ENCODE data around the gene CRKL. TPM values are rescaled to one million over a fixed set of nuclear protein-coding genes. Genes with fewer than 3 reads are reported as not detected.
A peak's percentile ranks its signal among the peaks of the same experiment; 100 is the strongest.
"Not testable (repeated sequence)": the region's sequence is repeated elsewhere in the genome, so short reads cannot be mapped to it uniquely, and the experiment has no call there.

The CRKL gene
- total and polyA plus RNA-seq, 12 donors: 15.6 to 69.1 (median 43.3) TPM

DNA sequence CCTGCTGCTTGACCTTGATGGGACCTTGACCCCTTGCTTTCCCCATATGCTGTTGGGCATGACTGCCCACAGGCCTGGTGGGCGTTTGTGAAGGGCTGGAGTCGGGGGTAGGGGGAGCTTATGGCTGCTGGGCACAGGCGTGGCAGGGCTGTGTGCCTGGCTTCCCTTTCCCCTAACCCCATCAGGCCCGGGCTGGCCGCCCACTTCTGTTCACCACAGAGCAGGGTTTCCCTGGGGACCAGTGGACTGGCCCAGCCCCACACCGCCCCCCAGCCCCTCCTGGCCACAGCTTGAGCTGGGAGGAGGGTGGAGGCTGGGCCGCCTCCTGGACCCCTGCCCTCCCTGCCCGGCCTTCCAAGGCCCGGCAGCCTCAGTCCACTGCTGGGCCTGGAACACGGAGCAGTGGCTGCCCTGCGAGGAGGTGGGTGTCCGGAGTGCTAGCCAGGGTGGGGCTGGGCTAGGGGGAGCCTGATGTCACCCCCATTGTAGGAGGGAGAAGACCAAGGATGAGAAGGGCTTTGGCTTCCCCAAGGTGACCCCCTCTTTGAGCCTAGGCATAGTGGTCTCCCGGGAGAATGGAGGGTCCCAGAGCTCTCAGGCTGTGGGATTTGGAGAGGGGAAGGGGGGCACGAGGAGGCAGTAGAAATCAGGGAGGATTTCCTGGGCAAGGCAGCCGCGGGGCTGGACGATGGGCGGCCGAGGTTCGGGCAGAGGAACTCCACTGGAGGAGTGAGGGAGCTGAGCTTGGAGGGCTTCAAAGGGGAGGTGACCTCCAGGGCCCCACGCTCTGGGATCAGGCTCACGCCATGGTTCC, 49.9 kb downstream of the CRKL start, which contains the start of gene AIFM3:
Gene AIFM3, plus strand, starts transcription at position 373 of the 814 bp plus-strand sequence. CDS start 690 bp downstream, outside the sequence.
- Histone ChIP-seq H3K36me3 (replicated peaks in 1 of 2) (no peaks in the 10 kb centered on the region), H3K27me3 (no peaks in the 10 kb centered on the region), H3K9me3 (replicated peaks in 1 of 3) (no peaks in the 10 kb centered on the region), H3K4me3 (no peak within 1 kb of the TSS), H3K27ac (no peak within 1 kb of the TSS), H3K4me1 (replicated peaks in 1 of 2) (peaks cover 8 to 9% of the 10 kb centered on the region in 2 donors)
- intact Hi-C loops (cut with DNase I): no loop called here
- 69 to 86% (median 76%) methylated on average over 11 to 22 of the region's 22 CpGs for WGBS, 4 donors
- DNase-seq: no peak
- no peak for TF ChIP-seq POLR2A (IDR thresholded peaks at IDR 0.05)
- TF ChIP-seq, protein P1, sequence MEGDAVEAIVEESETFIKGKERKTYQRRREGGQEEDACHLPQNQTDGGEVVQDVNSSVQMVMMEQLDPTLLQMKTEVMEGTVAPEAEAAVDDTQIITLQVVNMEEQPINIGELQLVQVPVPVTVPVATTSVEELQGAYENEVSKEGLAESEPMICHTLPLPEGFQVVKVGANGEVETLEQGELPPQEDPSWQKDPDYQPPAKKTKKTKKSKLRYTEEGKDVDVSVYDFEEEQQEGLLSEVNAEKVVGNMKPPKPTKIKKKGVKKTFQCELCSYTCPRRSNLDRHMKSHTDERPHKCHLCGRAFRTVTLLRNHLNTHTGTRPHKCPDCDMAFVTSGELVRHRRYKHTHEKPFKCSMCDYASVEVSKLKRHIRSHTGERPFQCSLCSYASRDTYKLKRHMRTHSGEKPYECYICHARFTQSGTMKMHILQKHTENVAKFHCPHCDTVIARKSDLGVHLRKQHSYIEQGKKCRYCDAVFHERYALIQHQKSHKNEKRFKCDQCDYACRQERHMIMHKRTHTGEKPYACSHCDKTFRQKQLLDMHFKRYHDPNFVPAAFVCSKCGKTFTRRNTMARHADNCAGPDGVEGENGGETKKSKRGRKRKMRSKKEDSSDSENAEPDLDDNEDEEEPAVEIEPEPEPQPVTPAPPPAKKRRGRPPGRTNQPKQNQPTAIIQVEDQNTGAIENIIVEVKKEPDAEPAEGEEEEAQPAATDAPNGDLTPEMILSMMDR (IDR thresholded peaks at IDR 0.05): no peak

GRCh38 chr22:20967697-20968211, 50.5 kb downstream of the CRKL start:
- Histone ChIP-seq H3K4me3 (no peak overlapping the region), H3K36me3 (replicated peaks in 1 of 2) (no peaks in the 10 kb centered on the region), H3K4me1 (replicated peaks in 1 of 2) (peaks cover 9 to 13% of the 10 kb centered on the region in 2 donors), H3K27me3 (no peaks in the 10 kb centered on the region), H3K9me3 (replicated peaks in 1 of 3) (no peaks in the 10 kb centered on the region), H3K27ac (no peak overlapping the region)
- TF ChIP-seq, protein P1 (IDR thresholded peaks at IDR 0.05): no peak
- TF ChIP-seq POLR2A (IDR thresholded peaks at IDR 0.05): no peak
- WGBS, 4 donors: 65 to 79% (median 68%) methylated on average over 13 to 19 of the region's 19 CpGs
- intact Hi-C loops (cut with DNase I): no loop called here
- DNase-seq: no peak

DNA sequence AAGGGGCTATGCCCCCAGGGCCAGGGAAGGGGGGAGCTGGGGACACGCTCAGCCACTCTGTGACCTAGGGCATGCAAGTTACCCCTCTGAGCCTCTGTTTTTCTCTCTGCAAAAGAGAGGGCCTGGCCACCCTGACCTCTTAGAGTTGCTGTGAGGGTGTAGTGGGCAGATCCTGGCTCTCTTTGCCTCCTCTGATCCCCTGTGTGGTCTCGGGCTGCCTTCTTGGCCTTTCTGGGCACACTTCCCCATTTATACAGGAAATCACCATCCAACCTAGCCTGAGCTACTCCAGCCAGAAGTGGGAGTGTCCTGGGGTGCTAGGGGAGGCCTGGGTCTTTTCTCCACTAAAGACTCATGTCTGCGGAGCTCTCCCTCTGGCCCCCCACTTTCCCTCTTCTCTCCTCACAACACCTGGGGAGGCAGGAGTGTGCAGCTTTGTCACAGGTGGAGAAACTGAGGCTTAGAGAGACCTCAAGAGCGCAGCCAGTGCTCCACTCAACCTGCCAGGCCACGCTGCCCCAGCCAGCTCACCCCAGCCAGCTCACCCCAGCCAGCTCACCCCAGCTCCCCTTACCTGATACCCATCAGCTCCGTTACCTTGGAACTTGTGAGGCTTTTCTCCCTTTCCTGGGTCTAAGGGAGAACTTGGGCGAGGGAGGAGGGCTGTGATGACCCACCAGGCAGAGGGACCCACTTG, 51.2 kb downstream of the CRKL start:
- H3K27ac ChIP-seq: no peak overlapping the region
- WGBS, 4 donors: 84 to 90% (median 86%) methylated on average over 5 to 7 of the region's 7 CpGs
- H3K27me3 ChIP-seq: no peaks in the 10 kb centered on the region
- H3K4me1 ChIP-seq (replicated peaks in 1 of 2): peaks cover 9 to 13% of the 10 kb centered on the region in 2 donors
- no peak overlapping the region for H3K4me3 ChIP-seq
- no peaks in the 10 kb centered on the region for H3K9me3 ChIP-seq (replicated peaks in 1 of 3)
- H3K36me3 ChIP-seq (replicated peaks in 1 of 2): no peaks in the 10 kb centered on the region
- intact Hi-C loops (cut with DNase I): no loop called here
- no peak for DNase-seq
- TF ChIP-seq, protein P1 (IDR thresholded peaks at IDR 0.05): no peak
- no peak for TF ChIP-seq POLR2A (IDR thresholded peaks at IDR 0.05)

GRCh38 chr22:20970939-20971657, 53.9 kb downstream of the CRKL start:
- no peaks in the 10 kb centered on the region for H3K27me3 ChIP-seq
- WGBS, 4 donors: 68 to 87% (median 78%) methylated on average over 3 to 4 of the region's 4 CpGs
- intact Hi-C loops (cut with DNase I): no loop called here
- no peak overlapping the region for H3K27ac ChIP-seq
- H3K9me3 ChIP-seq (replicated peaks in 1 of 3): no peaks in the 10 kb centered on the region
- peaks cover 0 to 7% of the 10 kb centered on the region in 2 donors for H3K4me1 ChIP-seq (replicated peaks in 1 of 2)
- H3K4me3 ChIP-seq: no peak overlapping the region
- no peak for DNase-seq
- H3K36me3 ChIP-seq (replicated peaks in 1 of 2): no peaks in the 10 kb centered on the region
- TF ChIP-seq, protein P1 (IDR thresholded peaks at IDR 0.05): no peak
- TF ChIP-seq POLR2A (IDR thresholded peaks at IDR 0.05): no peak

GRCh38 chr22:20972014-20972694, 54.9 kb downstream of the CRKL start:
- intact Hi-C loops (cut with DNase I); H3K27me3 ChIP-seq; H3K27ac ChIP-seq; H3K36me3 ChIP-seq (replicated peaks in 1 of 2); H3K4me3 ChIP-seq; H3K9me3 ChIP-seq (replicated peaks in 1 of 3); H3K4me1 ChIP-seq (replicated peaks in 1 of 2): not testable (repeated sequence)
- 75 to 85% (median 79%) methylated on average over 11 of the region's 11 CpGs for WGBS, 4 donors
- DNase-seq: peak in 1 of 7 donors; percentile 55

Measured in adrenal gland (tissue), 12 donors.